ENCODE measurements around the gene PLCH1. TPM values are rescaled to one million over a fixed set of nuclear protein-coding genes. Genes with fewer than 3 reads are reported as not detected.

PLCH1 gene
- total and polyA plus RNA-seq, 7 experiments from 2014 or later = 0.56 TPM; not detected in 6

DNA sequence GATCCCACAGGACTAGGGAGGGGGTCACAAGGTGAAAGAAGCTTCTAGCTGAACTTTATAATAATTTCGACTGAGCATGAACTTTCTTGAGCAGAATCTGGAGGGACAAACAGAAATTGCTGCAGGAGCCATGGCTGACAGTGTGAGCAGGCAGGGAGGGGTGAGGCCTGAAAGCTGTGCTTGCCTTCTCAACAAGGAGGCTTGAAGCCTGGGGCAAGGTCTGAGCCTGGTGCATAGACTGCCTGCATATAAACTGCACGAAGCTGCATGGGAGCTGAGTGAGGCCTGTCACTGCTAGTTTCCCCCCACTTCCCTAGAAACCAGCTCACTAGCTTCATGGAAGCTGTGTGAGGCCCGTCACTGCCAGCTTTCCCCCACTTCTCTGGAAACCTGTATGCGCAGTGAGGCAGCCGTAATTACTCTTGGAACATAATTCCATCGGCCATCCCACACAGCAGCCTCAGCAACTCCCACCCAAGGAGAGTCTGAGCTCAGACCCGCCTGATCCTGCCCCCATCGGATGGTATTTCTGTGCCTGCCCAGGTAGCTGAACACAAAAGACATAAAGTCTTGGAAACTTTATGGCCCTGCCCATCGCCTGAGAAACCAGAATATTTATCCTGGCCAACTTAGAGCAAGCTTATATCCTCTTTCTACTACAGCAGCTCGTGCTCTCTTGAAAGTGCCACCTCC lies 136.5 kb downstream of the PLCH1 start:
- DNase-seq = no peak
- peaks cover 0 to 8% (median 7%) of the 10 kb centered on the region in 5 donors for H3K36me3 Mint-ChIP-seq
- ChIA-PET CTCF (interaction anchor here (0.5 kb wide), 1 partner anchor 49 kb away, joined by 3 read pairs; no protein-coding TSS in a partner anchor), POLR2A (no interaction called here)
- Histone ChIP-seq H3K36me3 (ENCODE audit: control insufficient read depth in 2 of 3, insufficient read depth in 3 of 3, low read length in 3 of 3) (no peaks in the 10 kb centered on the region), H3K4me1 (ENCODE audit: control insufficient read depth in 2 of 2, insufficient read depth in 2 of 2, low read length in 2 of 2) (no peaks in the 10 kb centered on the region), H3K27ac (ENCODE audit: low read depth, low read length) (no peak overlapping the region), H3K27me3 (ENCODE audit: control insufficient read depth in 2 of 2, insufficient read depth in 2 of 2, low read length in 2 of 2) (no peaks in the 10 kb centered on the region), H3K9me3 (ENCODE audit: control insufficient read depth in 2 of 3, low read length in 3 of 3) (no peaks in the 10 kb centered on the region), H3K4me3 (ENCODE audit: low read length) (no peak overlapping the region)
- no peaks in the 10 kb centered on the region for H3K4me1 Mint-ChIP-seq
- H3K9me3 Mint-ChIP-seq = peaks cover 2 to 40% (median 14%) of the 10 kb centered on the region in 11 donors
- no peak for ATAC-seq
- intact Hi-C loops (cut with micrococcal nuclease) = no loop called here
- H3K4me3 Mint-ChIP-seq = no peak overlapping the region
- H3K27me3 Mint-ChIP-seq = peaks cover 0 to 20% (median 6%) of the 10 kb centered on the region in 5 donors
- H3K27ac Mint-ChIP-seq = no peak overlapping the region

DNA sequence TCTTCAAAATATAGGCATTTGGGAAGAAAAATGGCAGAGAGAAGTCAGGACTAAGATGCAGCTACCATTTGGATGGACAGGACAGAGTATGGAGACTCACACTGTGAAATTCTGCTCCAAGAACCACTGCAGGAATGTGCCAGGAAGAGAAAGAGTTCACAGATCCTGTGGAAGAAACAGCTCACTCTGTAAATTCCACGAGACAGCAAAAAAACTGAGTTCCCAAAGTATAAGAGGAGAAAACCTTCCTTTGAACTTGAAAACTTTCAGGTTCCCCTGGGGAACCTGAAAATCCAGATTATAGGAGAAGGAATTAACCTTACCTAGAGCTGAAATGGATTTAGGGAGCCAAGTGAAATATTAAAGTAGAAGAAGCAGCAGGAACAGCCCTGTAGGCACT lies 137.1 kb downstream of the PLCH1 start:
- Mint-ChIP-seq H3K4me3 (no peak overlapping the region), H3K27me3 (peaks cover 0 to 20% (median 6%) of the 10 kb centered on the region in 5 donors), H3K4me1 (no peaks in the 10 kb centered on the region), H3K27ac (no peak overlapping the region), H3K9me3 (peaks cover 2 to 39% (median 14%) of the 10 kb centered on the region in 11 donors), H3K36me3 (peaks cover 0 to 8% (median 7%) of the 10 kb centered on the region in 5 donors)
- H3K9me3 ChIP-seq (ENCODE audit: control insufficient read depth in 2 of 3, low read length in 3 of 3) = no peaks in the 10 kb centered on the region
- no peak overlapping the region for H3K4me3 ChIP-seq (ENCODE audit: low read length)
- POLR2A ChIA-PET = no interaction called here
- no peaks in the 10 kb centered on the region for H3K4me1 ChIP-seq (ENCODE audit: control insufficient read depth in 2 of 2, insufficient read depth in 2 of 2, low read length in 2 of 2)
- no peaks in the 10 kb centered on the region for H3K36me3 ChIP-seq (ENCODE audit: control insufficient read depth in 2 of 3, insufficient read depth in 3 of 3, low read length in 3 of 3)
- DNase-seq = no peak
- ATAC-seq = no peak
- intact Hi-C loops (cut with micrococcal nuclease) = no loop called here
- no peaks in the 10 kb centered on the region for H3K27me3 ChIP-seq (ENCODE audit: control insufficient read depth in 2 of 2, insufficient read depth in 2 of 2, low read length in 2 of 2)
- H3K27ac ChIP-seq (ENCODE audit: low read depth, low read length) = no peak overlapping the region
- CTCF ChIA-PET = no interaction called here

DNA sequence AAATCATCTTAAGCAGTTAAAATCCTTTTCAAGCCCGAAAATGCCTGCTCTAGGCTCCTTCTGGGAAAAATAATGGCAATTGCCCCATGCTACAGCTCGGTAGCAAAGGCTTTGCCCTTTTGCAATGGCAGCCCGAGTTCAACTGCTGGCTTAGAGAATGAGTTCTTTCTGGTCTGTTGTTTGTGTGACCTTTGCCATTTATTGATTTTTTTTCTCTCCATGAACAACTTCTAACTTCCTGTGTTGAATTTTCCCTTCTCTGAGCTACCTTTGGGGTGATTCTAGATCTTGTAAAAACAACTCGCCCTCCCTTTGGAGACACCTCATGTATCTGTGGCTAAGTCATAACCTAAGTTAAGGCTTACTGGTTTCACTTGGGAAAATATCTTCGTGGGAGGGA lies 139.3 kb downstream of the PLCH1 start:
- H3K4me1 ChIP-seq (ENCODE audit: control insufficient read depth in 2 of 2, insufficient read depth in 2 of 2, low read length in 2 of 2) = no peaks in the 10 kb centered on the region
- no peak for ATAC-seq
- ChIA-PET CTCF (interaction anchor here (0.7 kb wide), 1 partner anchor 75 kb away, joined by 6 read pairs; no protein-coding TSS in a partner anchor), POLR2A (no interaction called here)
- no peak overlapping the region for H3K4me3 ChIP-seq (ENCODE audit: low read length)
- H3K27ac ChIP-seq (ENCODE audit: low read depth, low read length) = no peak overlapping the region
- H3K27me3 ChIP-seq (ENCODE audit: control insufficient read depth in 2 of 2, insufficient read depth in 2 of 2, low read length in 2 of 2) = no peaks in the 10 kb centered on the region
- H3K27me3 Mint-ChIP-seq = peaks cover 0 to 22% (median 6%) of the 10 kb centered on the region in 5 donors
- no peaks in the 10 kb centered on the region for H3K36me3 ChIP-seq (ENCODE audit: control insufficient read depth in 2 of 3, insufficient read depth in 3 of 3, low read length in 3 of 3)
- no peaks in the 10 kb centered on the region for H3K9me3 ChIP-seq (ENCODE audit: control insufficient read depth in 2 of 3, low read length in 3 of 3)
- peaks cover 0 to 24% (median 9%) of the 10 kb centered on the region in 11 donors for H3K9me3 Mint-ChIP-seq
- no peak for DNase-seq
- H3K27ac Mint-ChIP-seq = no peak overlapping the region
- intact Hi-C loops (cut with micrococcal nuclease) = no loop called here
- no peak overlapping the region for H3K4me3 Mint-ChIP-seq
- H3K36me3 Mint-ChIP-seq = peaks cover 0 to 8% (median 7%) of the 10 kb centered on the region in 5 donors
- peaks cover 0 to 5% (median 0%) of the 10 kb centered on the region in 7 donors for H3K4me1 Mint-ChIP-seq

DNA sequence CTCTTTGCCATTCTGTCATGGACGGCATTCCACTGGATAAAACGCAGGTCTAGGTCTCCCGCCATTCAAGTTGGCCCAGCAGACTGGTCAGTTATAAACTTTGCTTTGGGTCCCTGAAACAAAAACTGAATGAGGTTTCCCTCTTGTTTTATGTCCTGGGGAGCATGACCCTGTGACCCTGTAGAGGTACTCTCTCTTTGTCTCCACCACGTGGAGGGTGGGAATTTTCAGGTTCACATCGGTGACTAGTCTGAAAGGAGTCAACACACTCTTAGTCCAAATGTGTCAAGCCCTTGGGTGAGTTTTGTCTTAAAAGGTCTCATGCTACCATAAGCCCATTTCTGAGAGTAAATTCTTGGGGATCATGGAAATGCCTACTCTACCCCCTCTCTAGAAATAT lies 139.9 kb downstream of the PLCH1 start:
- Mint-ChIP-seq H3K36me3 (peaks cover 0 to 8% (median 7%) of the 10 kb centered on the region in 5 donors), H3K9me3 (peaks cover 0 to 22% (median 9%) of the 10 kb centered on the region in 11 donors), H3K4me1 (peaks cover 0 to 5% (median 0%) of the 10 kb centered on the region in 7 donors), H3K27me3 (peaks cover 0 to 22% (median 6%) of the 10 kb centered on the region in 5 donors), H3K27ac (no peak overlapping the region), H3K4me3 (no peak overlapping the region)
- no peaks in the 10 kb centered on the region for H3K4me1 ChIP-seq (ENCODE audit: control insufficient read depth in 2 of 2, insufficient read depth in 2 of 2, low read length in 2 of 2)
- no peaks in the 10 kb centered on the region for H3K36me3 ChIP-seq (ENCODE audit: control insufficient read depth in 2 of 3, insufficient read depth in 3 of 3, low read length in 3 of 3)
- H3K27me3 ChIP-seq (ENCODE audit: control insufficient read depth in 2 of 2, insufficient read depth in 2 of 2, low read length in 2 of 2) = no peaks in the 10 kb centered on the region
- POLR2A ChIA-PET = no interaction called here
- CTCF ChIA-PET = no interaction called here
- intact Hi-C loops (cut with micrococcal nuclease) = no loop called here
- H3K9me3 ChIP-seq (ENCODE audit: control insufficient read depth in 2 of 3, low read length in 3 of 3) = no peaks in the 10 kb centered on the region
- H3K27ac ChIP-seq (ENCODE audit: low read depth, low read length) = no peak overlapping the region
- DNase-seq = no peak
- ATAC-seq = no peak
- no peak overlapping the region for H3K4me3 ChIP-seq (ENCODE audit: low read length)

DNA sequence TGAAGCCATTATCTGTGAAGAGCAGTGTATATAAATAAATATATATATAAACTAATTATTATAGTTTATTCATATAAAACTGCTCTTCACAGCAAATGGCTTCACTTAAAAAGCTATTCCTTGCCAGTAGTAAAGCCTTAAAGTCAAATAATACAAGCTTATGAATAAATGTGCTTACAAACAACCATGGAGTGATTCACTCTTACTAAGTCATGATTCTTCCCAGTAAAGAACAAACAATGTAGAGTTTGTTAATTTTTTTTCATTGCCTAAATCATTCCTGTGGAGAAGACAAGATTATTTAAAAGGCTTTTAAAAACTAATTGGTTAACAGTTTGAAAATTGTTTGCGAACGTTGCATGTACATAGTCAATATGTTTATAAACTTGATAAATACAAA lies 140.7 kb downstream of the PLCH1 start:
- no peak overlapping the region for H3K27ac Mint-ChIP-seq
- DNase-seq (no peak), ATAC-seq (no peak)
- CTCF ChIA-PET = no interaction called here
- no peak overlapping the region for H3K4me3 Mint-ChIP-seq
- peaks cover 0 to 5% (median 0%) of the 10 kb centered on the region in 7 donors for H3K4me1 Mint-ChIP-seq
- H3K36me3 Mint-ChIP-seq = peaks cover 0 to 6% (median 4%) of the 10 kb centered on the region in 5 donors
- POLR2A ChIA-PET = no interaction called here
- Histone ChIP-seq H3K36me3 (ENCODE audit: control insufficient read depth in 2 of 3, insufficient read depth in 3 of 3, low read length in 3 of 3) (no peaks in the 10 kb centered on the region), H3K27ac (ENCODE audit: low read depth, low read length) (no peak overlapping the region), H3K4me3 (ENCODE audit: low read length) (no peak overlapping the region), H3K27me3 (ENCODE audit: control insufficient read depth in 2 of 2, insufficient read depth in 2 of 2, low read length in 2 of 2) (no peaks in the 10 kb centered on the region), H3K9me3 (ENCODE audit: control insufficient read depth in 2 of 3, low read length in 3 of 3) (no peaks in the 10 kb centered on the region), H3K4me1 (ENCODE audit: control insufficient read depth in 2 of 2, insufficient read depth in 2 of 2, low read length in 2 of 2) (no peaks in the 10 kb centered on the region)
- intact Hi-C loops (cut with micrococcal nuclease) = no loop called here
- peaks cover 0 to 19% (median 6%) of the 10 kb centered on the region in 5 donors for H3K27me3 Mint-ChIP-seq
- peaks cover 0 to 14% (median 5%) of the 10 kb centered on the region in 11 donors for H3K9me3 Mint-ChIP-seq

DNA sequence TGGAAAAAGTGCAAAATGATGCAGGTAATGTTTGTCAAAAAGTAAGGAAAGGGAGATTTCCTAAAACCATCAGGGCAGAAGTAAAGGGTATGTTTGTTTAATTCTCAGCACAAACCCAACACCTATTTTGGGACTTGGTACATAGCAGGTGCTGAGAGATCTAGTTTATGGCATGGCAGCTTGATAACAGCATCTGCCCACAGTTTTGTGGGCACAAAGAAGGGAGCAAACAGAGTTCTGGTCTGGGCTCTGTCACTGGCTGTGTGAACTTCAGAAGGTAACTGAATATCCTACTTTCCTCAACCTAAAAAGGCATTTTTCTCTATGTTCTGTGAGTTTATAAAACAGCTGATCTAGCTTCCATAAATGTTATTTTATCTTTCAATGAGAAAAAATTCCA lies 141.6 kb downstream of the PLCH1 start:
- H3K27ac ChIP-seq (ENCODE audit: low read depth, low read length) = no peak overlapping the region
- ChIA-PET CTCF (no interaction called here), POLR2A (no interaction called here)
- Mint-ChIP-seq H3K4me3 (no peak overlapping the region), H3K27ac (no peak overlapping the region), H3K4me1 (peaks cover 0 to 5% (median 0%) of the 10 kb centered on the region in 7 donors), H3K36me3 (no peaks in the 10 kb centered on the region), H3K27me3 (peaks cover 0 to 14% (median 5%) of the 10 kb centered on the region in 5 donors), H3K9me3 (peaks cover 0 to 5% (median 0%) of the 10 kb centered on the region in 11 donors)
- no peaks in the 10 kb centered on the region for H3K36me3 ChIP-seq (ENCODE audit: control insufficient read depth in 2 of 3, insufficient read depth in 3 of 3, low read length in 3 of 3)
- intact Hi-C loops (cut with micrococcal nuclease) = no loop called here
- no peak overlapping the region for H3K4me3 ChIP-seq (ENCODE audit: low read length)
- H3K27me3 ChIP-seq (ENCODE audit: control insufficient read depth in 2 of 2, insufficient read depth in 2 of 2, low read length in 2 of 2) = no peaks in the 10 kb centered on the region
- DNase-seq (no peak), ATAC-seq (no peak)
- H3K4me1 ChIP-seq (ENCODE audit: control insufficient read depth in 2 of 2, insufficient read depth in 2 of 2, low read length in 2 of 2) = no peaks in the 10 kb centered on the region
- no peaks in the 10 kb centered on the region for H3K9me3 ChIP-seq (ENCODE audit: control insufficient read depth in 2 of 3, low read length in 3 of 3)

DNA sequence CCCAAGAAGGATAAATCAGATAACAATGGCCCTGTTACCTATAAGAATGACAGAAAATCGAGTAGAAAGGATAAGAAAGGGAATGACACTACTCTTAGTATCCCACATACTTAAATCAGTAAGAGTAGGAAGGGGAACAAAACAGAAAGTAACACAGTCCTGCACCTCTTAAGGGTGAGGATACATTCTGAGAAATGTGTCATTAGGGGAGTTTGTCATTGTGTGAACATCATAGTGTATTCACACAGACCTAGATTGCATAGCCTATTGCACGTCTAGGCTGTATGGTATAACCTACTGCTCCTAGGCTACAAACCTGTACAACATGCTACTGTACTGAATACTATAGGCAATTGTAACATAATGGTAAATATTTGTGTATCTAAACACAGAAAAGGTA lies 142.6 kb downstream of the PLCH1 start:
- no peak overlapping the region for H3K4me3 ChIP-seq (ENCODE audit: low read length)
- DNase-seq (no peak), ATAC-seq (no peak)
- Mint-ChIP-seq H3K36me3 (no peaks in the 10 kb centered on the region), H3K4me1 (peaks cover 0 to 5% (median 0%) of the 10 kb centered on the region in 7 donors), H3K4me3 (no peak overlapping the region), H3K9me3 (no peaks in the 10 kb centered on the region), H3K27me3 (peaks cover 0 to 14% (median 5%) of the 10 kb centered on the region in 5 donors), H3K27ac (no peak overlapping the region)
- H3K27me3 ChIP-seq (ENCODE audit: control insufficient read depth in 2 of 2, insufficient read depth in 2 of 2, low read length in 2 of 2) = no peaks in the 10 kb centered on the region
- CTCF ChIA-PET = no interaction called here
- H3K27ac ChIP-seq (ENCODE audit: low read depth, low read length) = no peak overlapping the region
- POLR2A ChIA-PET = no interaction called here
- H3K4me1 ChIP-seq (ENCODE audit: control insufficient read depth in 2 of 2, insufficient read depth in 2 of 2, low read length in 2 of 2) = no peaks in the 10 kb centered on the region
- intact Hi-C loops (cut with micrococcal nuclease) = no loop called here
- H3K9me3 ChIP-seq (ENCODE audit: control insufficient read depth in 2 of 3, low read length in 3 of 3) = no peaks in the 10 kb centered on the region
- H3K36me3 ChIP-seq (ENCODE audit: control insufficient read depth in 2 of 3, insufficient read depth in 3 of 3, low read length in 3 of 3) = no peaks in the 10 kb centered on the region
